Kidney glomerular epithelial cell (primary cell): ENCODE results near the gene UCP3.

Source experiments
- DNase-seq: peaks from one replicate; lab custom pipeline; 2025; lab: John Stamatoyannopoulos, UW

The UCP3 gene

DNA sequence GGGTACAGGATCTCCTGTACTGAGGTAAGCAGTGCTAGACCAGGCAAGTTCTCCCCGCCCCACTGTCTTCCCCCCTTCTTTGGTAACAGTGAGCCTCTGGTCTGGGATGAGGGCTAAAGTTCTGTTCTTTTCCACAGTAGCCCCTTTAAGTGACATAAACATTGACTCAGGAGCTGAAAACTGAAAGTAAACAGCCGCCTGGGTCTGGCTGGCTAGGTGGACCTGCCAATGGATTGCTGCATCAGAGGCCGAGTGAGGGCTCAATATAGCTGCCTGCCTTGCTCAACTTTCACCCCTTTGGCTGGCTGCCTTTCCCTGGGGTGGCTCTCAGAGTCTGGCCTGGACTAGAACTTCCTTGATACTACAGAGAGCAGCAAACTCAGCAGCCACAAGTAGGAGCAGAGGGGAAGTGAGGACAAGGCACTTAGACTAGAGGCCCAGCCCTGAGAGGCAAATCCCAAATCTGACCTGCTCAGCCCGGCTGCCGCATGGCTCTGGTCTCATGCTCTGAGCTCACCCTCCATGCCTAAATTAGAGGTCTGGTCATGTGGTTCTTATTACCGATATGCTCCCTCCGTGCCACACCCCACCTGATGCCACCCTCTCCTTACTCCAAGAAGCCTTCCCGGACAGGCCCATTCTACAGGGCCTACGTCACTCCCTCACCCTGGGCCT is 9.6 kb upstream of the UCP3 start:
- no peak for DNase-seq

DNA sequence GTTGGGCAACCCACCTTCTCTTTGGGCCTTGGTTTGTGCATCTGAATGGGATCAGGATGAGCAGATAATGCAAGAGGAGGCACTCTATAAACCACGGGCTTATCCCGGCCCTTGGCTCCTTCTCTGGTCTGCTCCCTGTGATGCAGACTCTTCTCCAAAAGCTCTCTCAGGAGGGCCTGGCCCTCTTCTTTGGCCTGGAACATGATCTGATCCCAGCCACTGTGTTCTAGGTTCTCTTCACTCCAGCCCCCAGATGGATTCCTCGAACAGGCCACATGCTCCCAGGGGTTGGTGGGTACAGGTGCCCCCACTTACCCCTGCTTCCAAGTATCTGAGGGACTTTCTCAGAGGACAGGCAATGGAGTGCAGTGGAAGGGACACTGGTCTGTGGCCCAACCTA is 8.7 kb upstream of the UCP3 start:
- no peak for DNase-seq

DNA sequence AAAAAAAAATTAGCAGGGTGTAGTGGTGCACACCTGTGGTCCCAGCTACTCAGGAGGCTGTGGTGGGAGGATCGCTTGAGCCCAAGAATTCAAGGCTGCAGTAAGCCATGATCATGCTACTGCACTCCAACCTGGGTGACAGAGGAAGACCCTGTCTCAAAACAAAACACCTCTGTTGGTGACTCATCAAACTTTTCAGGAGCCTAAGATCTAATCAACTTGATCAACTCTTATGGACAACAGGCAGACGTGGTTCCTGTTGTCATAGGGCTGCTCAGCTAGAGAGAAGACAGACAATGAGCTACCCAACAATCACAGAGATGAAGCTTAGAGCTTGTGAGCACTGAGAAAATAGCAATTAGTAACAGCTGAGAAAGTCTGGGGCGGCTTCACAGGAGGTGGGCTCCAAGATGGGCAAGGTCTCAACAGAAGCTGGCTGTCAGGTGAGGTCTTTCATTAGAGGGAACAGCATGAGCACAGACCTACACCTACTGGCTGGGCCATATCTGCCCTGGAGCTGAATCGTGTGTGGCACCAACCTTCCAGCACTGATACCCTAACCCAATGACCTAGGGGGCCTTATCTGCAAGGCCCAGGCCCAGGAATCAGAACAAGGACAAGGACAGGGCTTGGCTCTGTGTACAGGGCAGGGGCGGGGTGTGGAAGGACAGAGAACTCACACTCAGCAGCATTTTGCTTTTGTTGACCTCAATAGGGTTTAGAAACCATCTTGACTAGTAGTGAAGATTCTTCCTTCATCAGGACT is 7.2 kb upstream of the UCP3 start:
- DNase-seq, result no peak

DNA sequence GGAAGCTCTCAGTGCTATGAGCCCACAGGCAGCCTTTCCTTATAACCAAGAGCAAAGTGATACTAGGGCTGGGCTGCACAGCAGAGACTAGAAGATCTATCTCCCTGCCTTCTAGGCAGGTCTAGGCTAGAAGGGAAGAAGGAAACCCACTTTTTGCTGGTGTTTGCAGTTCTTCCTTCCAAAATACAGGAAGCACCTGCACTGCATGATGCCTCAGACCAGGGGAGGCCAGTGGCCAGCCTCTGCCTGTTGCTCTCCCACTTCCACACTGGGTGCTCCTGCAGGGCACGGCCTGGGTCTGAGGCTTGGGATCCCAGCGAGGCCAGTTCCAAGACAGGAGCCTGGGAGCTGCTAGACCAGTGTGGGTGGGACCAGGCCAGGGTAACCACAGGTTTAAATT is 6.0 kb upstream of the UCP3 start:
- no peak for DNase-seq

DNA sequence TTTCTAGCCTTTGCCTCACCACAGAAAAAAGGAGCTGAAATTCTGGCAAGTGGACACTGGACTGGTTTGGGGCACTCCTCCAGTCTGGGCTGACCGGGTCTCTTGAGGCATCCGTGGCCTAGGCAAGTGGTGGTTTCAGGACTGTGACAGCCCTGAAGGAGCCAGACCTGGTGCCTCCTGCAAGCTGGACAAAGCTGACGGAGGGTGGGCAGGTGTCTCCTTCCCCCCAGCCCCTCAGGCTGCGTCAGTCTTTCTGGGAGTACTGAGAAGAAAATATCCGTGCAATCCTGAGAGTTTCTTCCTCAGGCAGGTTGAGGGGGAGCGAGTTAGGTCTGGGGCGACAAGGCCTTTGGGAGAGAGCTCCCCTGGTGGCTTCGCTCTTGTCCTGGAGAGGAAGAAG is 4.3 kb upstream of the UCP3 start:
- no peak for DNase-seq

DNA sequence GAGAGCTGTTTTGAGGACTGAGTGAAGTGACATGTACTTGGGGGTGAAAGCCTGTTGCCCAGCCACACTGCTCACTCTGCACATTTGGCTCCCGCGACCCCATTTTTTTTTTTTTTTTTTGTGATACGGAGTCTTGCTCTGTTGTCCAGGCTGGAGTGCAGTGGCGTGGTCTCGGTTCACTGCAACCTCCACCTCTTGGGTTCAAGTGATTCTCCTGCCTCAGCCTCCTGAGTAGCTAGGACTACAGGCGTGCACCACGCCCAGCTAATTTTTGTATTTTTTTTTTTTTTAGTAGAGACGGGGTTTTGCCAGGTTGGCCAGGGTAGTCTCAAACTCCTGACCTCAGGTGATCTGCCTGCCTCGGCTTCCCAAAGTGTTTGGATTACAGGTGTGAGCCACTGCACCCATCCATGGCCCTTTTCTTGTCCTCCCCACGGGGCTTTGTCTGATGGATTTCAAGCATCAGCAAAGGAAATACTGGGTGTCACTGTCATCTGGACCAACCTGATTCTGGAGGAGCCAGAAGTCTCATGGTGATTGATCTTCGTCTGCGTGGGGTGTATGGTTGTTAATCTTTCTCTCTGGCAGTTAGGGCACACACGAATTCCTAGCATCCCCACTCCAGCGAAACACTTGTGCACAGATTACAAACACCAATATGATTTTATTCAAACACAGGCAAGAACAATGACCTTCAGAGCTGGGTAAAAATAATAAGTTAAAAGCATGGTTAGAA is 3.4 kb upstream of the UCP3 start:
- DNase-seq, result no peak

DNA sequence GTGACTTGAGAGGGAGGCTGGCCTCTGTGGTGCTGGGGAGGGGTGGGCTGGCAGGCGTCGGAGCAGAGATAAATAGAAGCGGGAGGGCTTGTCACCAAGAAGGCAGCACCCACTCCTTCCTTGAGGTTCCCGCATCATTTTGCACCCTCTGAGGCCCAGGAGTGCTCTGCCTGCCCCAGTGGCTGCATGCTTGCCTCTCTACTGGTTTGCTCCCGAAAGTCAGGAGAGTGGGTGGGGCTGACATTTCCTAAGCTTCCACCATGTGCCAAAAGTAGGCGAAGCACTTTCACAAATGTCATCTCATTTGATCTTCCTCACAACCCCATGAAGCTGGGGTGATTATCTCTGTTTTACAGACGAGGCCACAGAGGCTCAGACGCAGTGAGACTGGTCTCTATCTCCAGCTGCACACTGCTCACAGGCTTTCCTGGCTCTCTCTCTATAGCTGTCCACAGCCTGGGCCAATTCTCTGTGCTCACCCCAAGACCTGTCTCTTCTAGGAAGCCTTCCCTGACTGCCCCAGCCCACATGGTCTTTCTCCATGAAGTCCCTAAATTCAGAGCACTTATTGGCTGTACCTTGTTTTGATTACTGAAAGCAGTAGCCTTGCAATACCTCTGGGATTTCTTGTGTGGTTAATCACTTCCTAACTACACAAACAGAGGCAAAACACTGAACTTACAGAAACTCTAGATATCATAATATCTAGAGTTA is 2.6 kb upstream of the UCP3 start:
- DNase-seq, result no peak

DNA sequence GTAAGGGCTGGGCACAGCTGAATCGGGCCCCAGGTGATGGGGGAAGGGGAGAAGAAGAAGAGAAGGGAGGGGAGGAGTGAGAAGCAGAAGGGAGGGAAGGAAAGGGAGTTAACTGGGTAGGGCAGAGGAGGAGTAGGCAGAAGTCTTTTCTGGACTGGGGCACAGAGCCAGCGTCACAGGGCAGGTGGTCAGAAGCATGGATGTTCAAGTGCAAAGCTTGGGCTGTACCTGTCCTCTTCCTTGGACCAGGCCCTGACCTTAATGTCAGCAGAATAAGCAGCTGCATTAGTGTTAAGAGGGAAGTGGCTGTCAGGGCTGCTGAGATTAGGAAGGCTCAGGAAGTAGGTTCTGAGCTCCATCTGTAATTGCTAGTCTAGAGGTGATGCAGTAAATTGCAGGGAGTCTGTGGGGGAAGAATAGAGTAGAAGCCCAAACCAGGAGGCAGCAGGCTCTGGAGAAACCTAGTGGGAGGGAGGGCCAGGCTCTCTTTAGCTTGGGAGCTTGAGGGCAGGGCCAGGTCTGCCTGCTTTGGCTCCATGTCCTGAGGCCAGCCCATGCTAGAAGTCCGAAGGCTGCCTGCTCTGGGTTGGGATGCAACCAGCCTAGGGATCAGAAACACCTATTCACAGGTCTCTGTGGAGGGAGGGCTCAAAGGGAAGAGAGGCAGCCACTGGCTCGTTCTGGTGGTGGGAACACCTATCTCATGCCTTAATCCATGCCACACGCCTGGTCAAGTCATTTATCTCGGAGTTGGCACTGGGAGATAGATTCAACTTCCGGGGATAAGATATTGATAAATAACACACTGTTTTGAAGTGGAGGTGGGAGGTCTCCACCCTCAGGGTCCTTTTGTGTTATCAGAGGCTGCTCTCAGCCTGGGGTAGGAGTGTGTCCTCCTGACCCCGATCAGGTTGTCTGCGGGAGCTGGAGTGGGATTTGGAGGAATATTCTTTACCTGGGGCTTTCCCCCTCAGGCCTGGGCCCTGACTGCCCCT is 1.7 kb upstream of the UCP3 start:
- no peak for DNase-seq

DNA sequence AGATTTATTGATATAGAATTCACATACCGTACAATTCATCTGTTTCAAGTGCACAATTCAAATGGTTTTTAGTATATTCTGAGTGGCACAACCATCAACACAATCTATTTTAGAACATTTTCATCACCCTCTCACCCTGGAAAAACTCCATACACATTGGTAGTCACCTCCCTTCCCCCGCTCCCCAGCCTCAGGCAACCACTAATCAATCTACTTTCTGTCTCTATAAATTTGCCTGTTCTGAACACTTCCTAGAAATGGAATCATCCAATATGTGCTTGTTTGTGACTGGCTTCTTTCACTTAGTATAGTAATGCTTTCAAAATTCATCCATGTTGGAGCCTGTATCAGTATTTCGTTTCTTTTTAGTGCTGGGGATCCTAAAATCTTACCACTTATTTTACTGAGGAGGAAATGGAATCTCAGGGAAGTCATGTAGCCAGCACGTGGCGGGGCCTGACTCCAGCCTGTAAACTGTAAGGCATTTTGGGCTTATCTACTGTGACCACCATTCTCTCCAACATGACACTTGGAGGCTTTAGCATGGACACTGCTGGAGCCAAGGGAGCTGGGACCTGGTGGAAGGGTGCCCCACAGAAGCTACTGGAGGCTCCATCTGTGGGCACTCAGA is 905 bp upstream of the UCP3 start:
- DNase-seq, result no peak

DNA sequence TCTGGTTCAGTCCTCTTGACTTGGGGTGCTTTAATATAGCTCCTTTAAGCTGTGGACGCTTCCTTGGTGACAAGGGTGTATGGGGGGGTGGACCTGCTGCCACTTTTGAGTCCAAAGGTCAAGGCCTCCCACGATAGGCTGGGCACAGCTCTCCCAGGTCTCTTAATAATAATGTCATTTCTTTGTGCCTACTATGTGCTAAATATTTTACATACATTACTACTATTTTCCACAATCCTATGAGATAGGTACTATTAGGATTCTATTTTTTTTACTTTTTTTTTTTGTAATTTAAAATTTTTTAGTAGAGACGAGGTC is 304 bp upstream of the UCP3 start:
- no peak for DNase-seq

DNA sequence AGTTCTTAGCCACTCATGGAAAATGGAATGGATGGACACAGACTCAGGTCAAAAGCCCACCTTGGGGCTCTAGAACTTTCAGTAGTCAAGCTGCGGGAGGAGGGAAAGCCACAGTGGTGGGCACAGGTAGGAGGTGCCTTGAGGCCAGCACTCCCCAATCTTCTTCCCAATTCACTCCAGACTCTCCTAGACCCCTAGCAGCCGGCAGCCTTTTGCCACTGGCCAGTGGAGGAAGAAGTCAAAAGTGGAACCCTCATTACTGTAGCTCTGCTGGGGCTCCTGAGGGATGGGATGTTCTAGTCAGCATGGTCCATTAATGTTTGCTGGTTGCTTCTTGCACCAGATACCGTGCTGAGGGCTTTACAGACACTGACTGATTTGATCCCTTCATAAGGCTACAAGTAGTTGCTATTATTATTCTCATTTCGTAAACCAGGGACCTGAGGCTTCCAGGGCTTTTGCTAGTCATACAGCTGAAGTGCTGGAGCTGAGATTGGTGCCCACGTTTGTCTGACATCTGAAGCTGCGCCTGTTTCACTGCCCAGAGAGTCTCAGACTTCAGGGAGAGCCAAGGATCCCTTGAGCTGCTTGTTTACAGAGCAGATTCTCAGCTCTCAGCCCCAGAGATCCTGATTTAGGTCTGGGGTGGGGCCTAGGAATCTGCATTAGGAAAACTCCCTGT is 1.1 kb downstream of the UCP3 start:
- DNase-seq, result no peak

DNA sequence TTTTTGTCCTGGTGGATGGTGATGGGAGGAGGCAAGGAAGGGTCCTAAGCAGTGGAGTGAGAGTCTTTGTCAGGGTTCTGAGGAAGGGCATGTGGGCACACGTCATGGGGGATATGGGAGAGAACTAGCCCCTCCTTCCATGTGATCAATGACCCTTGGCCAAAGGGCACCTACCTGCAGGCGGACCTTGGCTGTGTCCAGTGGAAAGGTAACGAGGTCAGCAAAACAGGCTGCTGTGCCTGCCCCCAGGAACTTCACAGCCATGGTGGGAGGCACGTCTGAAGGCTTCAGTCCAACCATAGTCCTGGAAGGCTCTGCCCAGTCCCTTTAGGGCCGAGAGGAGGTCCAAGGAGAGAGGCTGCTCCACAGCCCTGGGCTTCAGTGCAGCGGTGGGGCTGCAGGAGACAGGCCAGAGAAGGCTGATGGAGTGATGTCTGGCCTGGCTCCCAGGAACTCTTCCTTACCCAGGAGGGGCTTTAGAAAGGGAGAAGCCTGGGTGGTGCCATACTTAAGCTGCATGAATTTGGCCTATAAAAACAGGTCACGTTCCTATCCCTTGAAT is 2.1 kb downstream of the UCP3 start:
- DNase-seq, result no peak

DNA sequence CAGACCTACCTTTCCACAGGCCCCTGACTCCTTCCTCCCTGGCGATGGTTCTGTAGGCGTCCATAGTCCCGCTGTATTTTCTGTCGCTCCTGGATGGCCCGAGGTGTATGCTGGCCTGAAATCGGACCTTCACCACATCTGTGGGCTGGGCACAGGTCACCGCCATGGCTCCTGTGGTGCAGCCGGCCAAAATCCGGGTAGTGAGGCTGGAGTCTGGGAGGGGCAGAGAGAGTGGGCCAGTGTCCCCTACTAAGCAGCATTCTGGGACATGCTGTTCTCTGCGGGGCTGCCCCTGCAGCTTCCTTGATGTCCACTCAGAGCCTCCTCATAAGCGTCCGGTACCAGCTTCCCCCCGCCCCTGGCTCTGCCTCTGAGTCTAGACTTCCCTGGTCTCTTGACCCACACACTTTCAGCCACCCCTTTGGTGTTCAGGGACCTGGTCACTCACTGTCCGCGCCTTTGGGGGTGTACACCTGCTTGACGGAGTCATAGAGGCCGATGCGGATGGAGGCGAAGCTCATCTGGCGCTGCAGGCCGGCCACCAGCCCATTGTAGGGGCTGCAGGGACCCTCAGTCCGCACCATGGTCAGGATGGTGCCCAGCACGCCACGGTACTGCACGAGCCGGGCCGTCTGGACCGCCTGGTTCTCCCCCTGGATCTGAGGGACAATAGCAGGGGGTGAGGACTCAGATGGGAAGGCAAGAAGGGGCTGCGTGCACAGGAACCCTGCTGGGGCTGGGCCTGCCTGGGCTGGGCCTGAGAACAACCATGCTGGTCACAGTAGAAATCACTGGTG is 3.0 kb downstream of the UCP3 start:
- no peak for DNase-seq

DNA sequence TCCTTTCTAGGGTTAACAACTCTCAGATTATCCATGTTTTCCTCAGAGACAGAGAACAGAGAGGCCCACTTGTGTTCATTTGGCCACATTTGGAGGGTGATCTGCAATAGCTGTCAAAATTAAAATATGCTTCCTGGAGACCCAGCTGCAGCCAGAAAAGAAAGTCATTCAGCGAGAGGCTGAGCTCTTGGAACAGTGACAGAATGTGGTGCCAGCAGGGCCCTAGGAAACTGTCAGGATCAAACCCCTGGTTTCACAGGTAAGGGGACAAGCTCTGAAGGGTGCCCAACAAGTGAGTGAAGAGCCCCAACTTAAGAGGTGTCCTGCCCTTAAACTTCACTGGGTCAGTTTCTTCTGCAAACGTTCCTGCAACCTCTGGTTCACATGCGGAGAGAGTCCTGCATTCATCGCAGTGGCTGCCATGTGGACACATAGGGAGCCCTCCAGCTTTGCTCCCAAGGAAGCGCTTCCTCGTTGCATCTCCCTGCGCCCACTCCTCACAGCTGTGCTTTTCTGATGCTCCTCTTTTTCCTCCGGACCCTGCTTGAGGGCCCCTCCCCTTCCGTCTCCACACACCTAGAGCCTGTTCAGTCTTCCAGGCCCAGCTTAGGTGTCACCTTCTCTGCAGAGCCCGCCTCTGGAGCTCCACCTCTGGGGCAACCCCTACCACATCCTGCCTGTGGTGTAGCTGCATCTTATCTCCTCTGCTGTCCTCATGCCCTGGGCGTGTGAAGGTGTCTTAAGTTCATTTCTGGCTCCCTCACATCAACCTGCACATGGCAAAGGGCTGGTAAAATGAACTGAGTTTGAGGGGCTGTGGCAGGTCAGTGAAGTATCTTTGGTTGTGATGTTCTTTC is 3.9 kb downstream of the UCP3 start:
- DNase-seq, result no peak

DNA sequence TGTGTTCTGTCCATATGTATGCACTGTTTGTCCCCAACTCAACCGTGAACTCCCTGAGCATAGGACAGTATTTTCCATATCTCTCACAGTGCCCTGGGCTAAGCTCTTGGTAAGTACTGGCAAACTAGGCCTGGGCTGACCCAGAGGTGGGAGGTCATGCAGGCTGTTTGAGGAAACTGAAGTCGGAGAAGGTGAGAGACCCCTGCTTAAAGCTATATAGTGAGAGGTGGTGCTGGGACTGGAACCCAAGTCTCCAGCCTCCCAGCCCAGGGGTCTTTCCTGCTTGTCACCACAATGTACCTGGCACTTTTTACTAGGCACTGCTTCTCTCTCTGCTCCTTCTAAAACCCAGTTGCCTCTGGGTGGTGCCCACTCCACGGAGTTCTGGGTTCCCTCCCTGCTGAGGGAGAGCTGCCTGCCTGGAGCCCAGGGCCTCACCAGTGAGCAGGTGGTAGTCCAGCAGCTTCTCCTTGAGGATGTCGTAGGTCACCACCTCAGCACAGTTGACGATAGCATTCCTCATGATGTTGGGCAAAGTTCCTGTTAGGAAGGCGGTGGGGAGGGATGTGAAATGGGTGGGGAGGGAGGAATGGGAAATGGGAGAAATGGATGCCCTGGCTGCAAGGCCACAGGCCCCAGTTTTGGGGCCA is 4.7 kb downstream of the UCP3 start:
- no peak for DNase-seq

DNA sequence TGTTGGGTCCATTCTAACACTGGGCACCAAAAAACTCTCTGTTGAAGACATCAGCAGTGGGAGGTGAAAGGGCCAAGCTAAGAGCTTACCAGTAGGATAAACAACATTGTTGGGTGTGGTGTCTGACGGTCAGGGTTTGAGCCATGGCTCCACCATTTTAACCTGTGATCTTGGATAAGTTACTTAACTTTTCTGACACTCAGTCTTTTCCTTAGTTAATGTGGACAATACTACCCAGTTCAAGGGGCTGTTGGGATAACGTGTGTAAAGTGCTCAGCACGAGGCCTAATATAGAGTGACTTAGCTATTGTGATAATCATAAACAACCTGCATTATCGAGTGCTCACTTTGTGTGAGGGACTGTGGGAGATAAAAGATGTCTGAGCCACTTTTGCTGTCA is 6.1 kb downstream of the UCP3 start:
- no peak for DNase-seq

DNA sequence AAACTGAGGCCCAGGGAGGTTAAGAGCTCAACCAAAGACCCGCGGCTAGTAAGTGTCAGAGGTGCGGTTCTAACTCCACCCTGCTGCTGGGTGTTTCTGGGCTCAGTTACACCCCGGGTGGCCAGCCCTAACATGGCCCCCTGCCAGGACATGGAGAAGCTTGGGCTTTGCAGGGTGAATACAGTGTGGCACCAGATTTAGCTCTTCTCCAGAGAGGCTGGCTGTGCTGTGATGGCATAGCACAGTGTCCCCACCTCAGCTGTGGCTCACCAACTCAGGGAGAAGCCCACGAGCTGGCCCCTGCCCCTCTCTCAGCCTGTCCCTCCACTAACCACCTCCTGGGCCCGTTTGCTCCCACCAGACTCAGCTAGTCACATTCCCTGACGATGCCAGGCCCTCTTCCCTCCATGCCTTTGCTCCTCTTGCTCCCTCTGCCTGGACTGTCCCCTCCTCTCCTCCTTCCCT is 7.0 kb downstream of the UCP3 start:
- no peak for DNase-seq
